GM12878 (cell line): Measurements from ENCODE around the gene EBF3. TPM values are rescaled to one million over a fixed set of nuclear protein-coding genes. Genes with fewer than 3 reads are reported as not detected.

Experiments used
- ATAC-seq: fragments of 200-7000 bp; cut with Tn5 transposase; 3 replicates; pipeline ENCODE4 v1.9.1; 2020; ENCODE audit warnings: mild to moderate bottlenecking, moderate library complexity
- BruUV-seq: library from RNA; stranded (reverse); fragments of 400-500 nt; replicated peaks from 2 replicates; lab custom pipeline; 2021; lab: Mats Ljungman, UMichigan
- CTCF ChIA-PET: fragments of 300-600 bp; sonication (Branson Sonifier 250); formaldehyde crosslinking; extraction: SDS; loops from one replicate; lab custom pipeline; 2021; ENCODE audit warnings: inconsistent platforms; lab: Yijun Ruan, JAX
- POLR2A ChIA-PET: fragments of 350-600 bp; formaldehyde crosslinking; extraction: SDS; loops from one replicate; lab custom pipeline; 2021; ENCODE audit warnings: inconsistent platforms; lab: Charles Lee
- RAD21 ChIA-PET: fragments of 300-600 bp; sonication (Branson Sonifier 250); formaldehyde crosslinking; loops from one replicate; lab custom pipeline; 2023; ENCODE audit warnings: antibody characterized with exemption; ENCODE audit not compliant: unreplicated experiment; lab: Charles Lee
- SMC1A ChIA-PET: fragments of 300-600 bp; sonication (Branson Sonifier 250); formaldehyde crosslinking; loops from one replicate; lab custom pipeline; 2023; ENCODE audit not compliant: unreplicated experiment, uncharacterized antibody; lab: Charles Lee
- DNase-seq: peaks from one replicate; pipeline ENCODE4 v3.0.0-alpha.2; 2011; ENCODE audit warnings: low read depth, low spot score
- FAIRE-seq: peaks from 3 replicates; lab custom pipeline; 2011; peaks lifted over from hg19 to GRCh38; lab: Jason Lieb, UNC
- H2AFZ ChIP-seq: 2 replicates; pipeline ENCODE4 v1.6.0; 2011; ENCODE audit warnings: low read depth, low read length, control low read depth; ENCODE audit not compliant: control insufficient read depth
- H3K27ac ChIP-seq: 2 replicates; pipeline ENCODE4 v1.5.1; 2011; ENCODE audit warnings: control low read depth; ENCODE audit not compliant: control insufficient read depth, insufficient read depth
- H3K27me3 ChIP-seq, 2 experiments: replicated peaks in 1 of 2; 2 replicates each; pipeline versions ENCODE4 v1.6.0 to v1.6.1; 2011; ENCODE audit warnings: low read length in 1 of 2; ENCODE audit not compliant: control insufficient read depth in 2 of 2, insufficient read depth in 2 of 2
- H3K36me3 ChIP-seq, 2 experiments: 2 replicates each; pipeline ENCODE4 v1.5.1; 2011; ENCODE audit warnings: low read length in 1 of 2; ENCODE audit not compliant: control insufficient read depth in 2 of 2, insufficient read depth in 2 of 2
- H3K4me1 ChIP-seq: 2 replicates; pipeline ENCODE4 v1.6.1; 2011; ENCODE audit warnings: mild to moderate bottlenecking, low read length, moderate library complexity, mixed read lengths; ENCODE audit not compliant: control insufficient read depth, insufficient read depth
- H3K4me2 ChIP-seq: 2 replicates; pipeline ENCODE4 v1.6.0; 2011; ENCODE audit warnings: control low read depth; ENCODE audit not compliant: control insufficient read depth, insufficient read depth
- H3K4me3 ChIP-seq: fragments of 200-600 bp; sonication (generic); 2 replicates; pipeline ENCODE4 v1.5.1; 2016
- H3K79me2 ChIP-seq: 2 replicates; pipeline ENCODE4 v1.6.0; 2011; ENCODE audit warnings: low read length; ENCODE audit not compliant: control insufficient read depth, insufficient read depth
- H3K9ac ChIP-seq: 2 replicates; pipeline ENCODE4 v1.8.0; 2011; ENCODE audit warnings: low read length, control low read depth, mixed read lengths; ENCODE audit not compliant: control insufficient read depth, insufficient read depth
- H3K9me3 ChIP-seq: replicated peaks from 3 replicates; pipeline ENCODE4 v1.5.1; 2011; ENCODE audit warnings: mild to moderate bottlenecking, low read length; ENCODE audit not compliant: control insufficient read depth, insufficient read depth
- H4K20me1 ChIP-seq: 2 replicates; pipeline ENCODE4 v1.6.0; 2011; ENCODE audit not compliant: control insufficient read depth, insufficient read depth
- ATF7 ChIP-seq: fragments of 450-650 bp; IDR thresholded peaks from 2 replicates; pipeline ENCODE4 v1.6.1; 2016; ENCODE audit warnings: low read depth, mild to moderate bottlenecking
- CTCF ChIP-seq, 3 experiments: IDR thresholded peaks in 2 of 3; conservative IDR thresholded peaks in 1 of 3; 2 replicates each; pipeline ENCODE4 v1.5.1; 2011; ENCODE audit warnings: low read depth in 3 of 3, low read length in 3 of 3, mild to moderate bottlenecking in 3 of 3, control low read depth in 2 of 3, moderate library complexity in 2 of 3, inconsistent platforms in 1 of 3, mixed read lengths in 1 of 3; ENCODE audit not compliant: control insufficient read depth in 2 of 3, insufficient read depth in 1 of 3; ENCODE audit errors: extremely low read depth in 1 of 3
- E4F1 ChIP-seq: fragments of 450-650 bp; IDR thresholded peaks from 2 replicates; pipeline ENCODE4 v1.6.1; 2018; ENCODE audit warnings: borderline replicate concordance, mild to moderate bottlenecking; ENCODE audit not compliant: partially characterized antibody
- FOS ChIP-seq: IDR thresholded peaks from 3 replicates; pipeline ENCODE4 v1.6.1; 2011; ENCODE audit warnings: borderline replicate concordance; ENCODE audit not compliant: insufficient read length; ENCODE audit errors: extremely low read depth
- HSF1 ChIP-seq: fragments of 150-350 bp; IDR thresholded peaks from 2 replicates; pipeline ENCODE4 v1.6.1; 2014; ENCODE audit warnings: mild to moderate bottlenecking, low read depth, low read length
- PML ChIP-seq: IDR thresholded peaks from 2 replicates; pipeline ENCODE4 v1.6.1; 2012; ENCODE audit warnings: low read length, inconsistent platforms
- SMC3 ChIP-seq: IDR thresholded peaks from 2 replicates; pipeline ENCODE4 v1.6.1; 2011; ENCODE audit warnings: low read length, improper control_type of control experiment, borderline replicate concordance
- TCF7 ChIP-seq: IDR thresholded peaks from 2 replicates; pipeline ENCODE4 v1.6.1; 2014; ENCODE audit warnings: antibody characterized with exemption, borderline replicate concordance
- WGBS: methylation state at CpG from one replicate; pipeline ENCODE4 v1.1.6; 2016; ENCODE audit warnings: low lambda C conversion rate; ENCODE audit not compliant: insufficient replicate concordance, insufficient coverage; ENCODE audit errors: missing lambda C conversion rate; 5-methylcytosine and 5-hydroxymethylcytosine counted together
- in situ Hi-C: fragments of 300-500 bp; cut with MboI; formaldehyde crosslinking; loops from 9 replicates; pipeline ENCODE4 v1.14.3; 2018; ENCODE audit warnings: mixed read lengths
- intact Hi-C: fragments of 100-400 bp; cut with micrococcal nuclease; formaldehyde crosslinking; loops from one replicate; pipeline ENCODE4 v1.14.2; 2022; ENCODE audit not compliant: unreplicated experiment
- polyA plus RNA-seq, 11 experiments: library from polyadenylated mRNA; depleted of rRNA in 4 of 11; unstranded in 6 of 11; stranded (reverse) in 5 of 11; fragments of >200 nt; fragmentation: Nextera tagmentation in 4 of 11; fragmentation: Illumina TruSeq in 1 of 11; extraction: Ambion mirVana in 4 of 11; extraction: Trizol in 1 of 11; gene quantifications; 1 replicate in 1 of 11; 2 replicates in 10 of 11; pipeline versions ENCODE4 v1.2.1 to v1.2.3, GENCODE V29; 2011 to 2016; ENCODE audit warnings: inconsistent platforms in 2 of 11, missing spikeins in 2 of 11, low read depth in 1 of 11
- total RNA-seq, 4 experiments: library from RNA; depleted of rRNA in 3 of 4; stranded (reverse); fragments of >200 nt in 3 of 4; fragmentation: Illumina TruSeq in 1 of 4; extraction: Trizol in 1 of 4; gene quantifications; 2 replicates each; pipeline versions ENCODE4 v1.2.1 to v1.2.3, GENCODE V29; 2013 to 2021

EBF3 gene
- total and polyA plus RNA-seq, 10 of the 15 experiments (the other 5 are each of a cell fraction or from before 2014, with no cell fraction given): not detected

GRCh38 chr10:129877773-129878371 lies 86.2 kb downstream of the EBF3 start:
- intact Hi-C loops: no loop called here
- no peaks in the 10 kb centered on the region for H3K4me1 ChIP-seq
- H3K36me3 ChIP-seq: no peaks in the 10 kb centered on the region
- ATAC-seq (peak; percentile 67; the same call in 2 of the 3 replicates), FAIRE-seq (no peak), DNase-seq (no peak)
- H3K4me3 ChIP-seq: no peak overlapping the region
- RAD21 ChIA-PET: no interaction called here
- H3K27ac ChIP-seq: no peak overlapping the region
- no peak overlapping the region for H3K4me2 ChIP-seq
- CTCF ChIA-PET: interaction anchor here (0.6 to 3.3 kb wide), 4 partner anchors 11 to 250 kb away, joined by 3 to 12 read pairs (median 6); no protein-coding TSS in a partner anchor
- no peaks in the 10 kb centered on the region for H3K9me3 ChIP-seq
- POLR2A ChIA-PET: no interaction called here
- SMC1A ChIA-PET: no interaction called here
- in situ Hi-C loops: no loop called here
- BruUV-seq: no TSS peak
- no peak overlapping the region for H2AFZ ChIP-seq
- TF ChIP-seq SMC3 (peak; percentile 14; the same call in 1 of the 2 replicates), ATF7 (no peak), CTCF (IDR thresholded peaks at IDR 0.05 in 2 of 3, conservative IDR thresholded peaks at IDR 0.05 in 1 of 3; ENCODE audit: control insufficient read depth in 2 of 3, extremely low read depth in 1 of 3, insufficient read depth in 1 of 3, low read depth in 3 of 3, low read length in 3 of 3) (peak; percentile 43 to 70 (median 62))
- no peaks in the 10 kb centered on the region for H3K27me3 ChIP-seq
- H4K20me1 ChIP-seq: no peaks in the 10 kb centered on the region
- 61% methylated on average over 9 of the region's 9 CpGs for WGBS
- H3K79me2 ChIP-seq: no peaks in the 10 kb centered on the region
- no peak overlapping the region for H3K9ac ChIP-seq

- 41% methylated on average over 5 of the region's 5 CpGs for WGBS
- Histone ChIP-seq H3K27ac (no peak overlapping the region), H3K79me2 (no peaks in the 10 kb centered on the region), H3K9me3 (no peaks in the 10 kb centered on the region), H3K36me3 (no peaks in the 10 kb centered on the region), H4K20me1 (no peaks in the 10 kb centered on the region), H3K4me1 (no peaks in the 10 kb centered on the region), H3K4me3 (no peak overlapping the region), H3K4me2 (no peak overlapping the region), H3K27me3 (no peaks in the 10 kb centered on the region), H3K9ac (no peak overlapping the region), H2AFZ (no peak overlapping the region)
- no peak for FAIRE-seq
- SMC1A ChIA-PET: no interaction called here
- POLR2A ChIA-PET: no interaction called here
- ATAC-seq: no peak
- BruUV-seq: no TSS peak
- CTCF ChIA-PET: interaction anchor here (0.7 to 3.3 kb wide), 4 partner anchors 12 to 284 kb away, joined by 3 to 12 read pairs (median 6); no protein-coding TSS in a partner anchor
- intact Hi-C loops (no loop called here), in situ Hi-C loops (no loop called here)
- RAD21 ChIA-PET: interaction anchor here (1.1 kb wide), 1 partner anchor 24 kb away, joined by 3 read pairs; no protein-coding TSS in a partner anchor
- no peak for DNase-seq
- TF ChIP-seq PML (no peak), TCF7 (no peak), FOS (no peak), HSF1 (no peak), E4F1 (no peak)
Observed at GRCh38 chr10:129876838-129877237, 87.2 kb downstream of the EBF3 start.
